RPMI8226 (cell line): ENCODE data around the gene OVAAL.
"Not testable (repeated sequence)": the region's sequence is repeated elsewhere in the genome, so short reads cannot be mapped to it uniquely, and the experiment has no call there.

Source experiments
- DNase-seq: peaks from one replicate; pipeline ENCODE4 v3.0.0-alpha.2; 2015

Gene OVAAL

DNA sequence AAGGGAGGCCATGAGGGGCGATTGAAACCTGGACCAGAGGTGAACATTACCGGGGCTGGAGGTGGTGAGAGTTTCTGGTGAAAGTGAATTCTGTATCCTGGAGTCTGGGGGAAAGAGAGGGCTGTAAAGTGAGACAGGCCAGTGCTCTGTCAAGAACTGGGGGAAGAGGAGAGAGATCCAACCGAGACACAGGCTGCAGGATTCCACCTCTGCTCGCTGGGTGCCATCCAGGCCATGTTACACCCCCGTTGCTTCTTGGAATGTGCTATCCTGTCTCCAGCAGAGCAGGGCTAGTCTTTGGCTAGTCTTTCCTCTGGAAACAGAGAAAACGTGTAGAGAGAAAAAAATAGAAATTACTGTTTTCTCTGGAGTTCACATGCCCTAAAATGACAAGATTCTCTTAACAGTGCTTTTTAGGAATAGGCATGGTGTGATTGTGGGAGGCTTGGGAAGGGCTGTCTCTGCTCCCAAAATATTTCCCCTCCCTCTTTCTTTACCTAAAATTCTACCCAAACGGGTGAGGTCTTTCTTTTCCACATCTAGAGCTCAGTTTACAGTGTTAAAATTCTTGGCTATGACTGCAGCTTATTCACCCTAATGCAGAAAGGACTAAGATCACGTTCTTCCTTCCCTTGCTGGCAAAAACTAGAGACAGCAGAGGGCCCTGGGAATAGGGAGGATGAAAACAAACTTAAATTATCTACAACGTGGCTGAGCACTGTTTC, 16.5 kb upstream of the OVAAL start:
- DNase-seq, result no peak

DNA sequence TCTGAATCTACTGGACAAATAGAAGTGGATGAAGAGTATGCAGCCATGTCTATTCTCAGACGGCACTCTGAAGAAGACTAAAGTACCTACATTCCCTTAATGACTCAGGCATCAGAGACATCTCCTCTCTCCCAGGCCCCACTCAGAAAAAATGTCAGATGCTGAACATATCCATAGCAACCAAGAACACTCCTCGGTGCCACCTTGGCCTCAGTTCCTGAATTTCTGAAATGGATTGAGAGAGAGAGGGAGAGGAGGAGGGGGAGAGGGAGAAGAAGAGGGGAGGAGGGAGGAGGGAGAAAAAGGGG, 16.0 kb upstream of the OVAAL start:
- no peak for DNase-seq

- DNase-seq, result no peak
Observed at GRCh38 chr1:180544050-180544449, 14.7 kb upstream of the OVAAL start.

- DNase-seq, result no peak
Observed at GRCh38 chr1:180545991-180546390, 12.8 kb upstream of the OVAAL start.

DNA sequence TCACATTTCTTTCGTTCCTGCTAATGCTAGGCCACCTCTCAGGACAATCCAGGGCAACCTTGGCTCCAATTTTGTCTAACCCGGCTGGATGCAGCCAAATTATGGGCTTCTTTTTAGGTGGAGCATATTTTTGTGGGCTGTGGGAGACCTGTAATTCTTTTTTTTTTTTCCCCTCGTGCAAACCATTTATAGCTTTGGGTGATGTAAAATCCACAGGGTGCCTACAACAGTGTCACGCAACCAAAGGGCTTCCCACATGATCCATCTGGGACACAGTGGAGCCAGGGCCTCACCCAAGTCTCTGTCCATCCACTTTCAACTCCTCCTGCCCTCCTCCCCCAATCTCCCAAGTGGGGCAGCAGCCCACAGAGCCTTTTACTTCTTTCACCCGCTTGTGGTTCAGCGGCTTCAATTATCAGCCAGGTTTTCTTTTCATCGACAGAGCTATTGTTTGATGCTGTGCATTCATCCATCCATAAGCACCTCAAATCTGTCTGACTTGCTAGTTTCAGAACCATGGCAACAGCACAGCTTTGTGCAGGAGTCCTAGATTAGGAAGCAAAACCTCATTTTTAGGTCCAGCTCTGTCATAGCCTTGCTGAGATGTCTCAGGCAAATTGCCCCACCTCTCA, 10.0 kb upstream of the OVAAL start:
- no peak for DNase-seq

GRCh38 chr1:180549770-180550169, 9.0 kb upstream of the OVAAL start:
- not testable (repeated sequence) for DNase-seq

- DNase-seq, result no peak
Observed at GRCh38 chr1:180550241-180550640, 8.5 kb upstream of the OVAAL start.

GRCh38 chr1:180551997-180552396, 6.8 kb upstream of the OVAAL start:
- no peak for DNase-seq

DNA sequence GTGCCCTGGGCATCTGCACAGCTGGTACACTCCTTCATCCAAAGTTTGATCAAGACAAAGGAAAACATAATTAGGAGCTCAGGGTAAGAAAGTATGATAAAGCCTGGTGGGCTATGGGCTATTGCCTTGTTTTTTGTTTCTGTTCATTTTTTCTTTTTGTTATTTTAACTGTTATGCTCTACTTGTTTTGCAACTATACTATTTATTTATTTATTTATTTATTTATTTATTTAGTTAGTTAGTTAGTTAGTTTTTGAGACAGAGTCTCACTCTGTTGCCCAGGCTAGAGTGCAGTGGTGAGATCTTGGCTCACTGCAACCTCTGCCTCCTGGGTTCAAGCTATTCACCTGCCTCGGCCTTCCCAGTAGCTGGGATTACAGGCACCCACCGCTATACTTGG, 5.7 kb upstream of the OVAAL start:
- DNase-seq, result not testable (repeated sequence)

- DNase-seq, result no peak
Observed at GRCh38 chr1:180555411-180555810, 3.4 kb upstream of the OVAAL start.

GRCh38 chr1:180560200-180560867, 1.6 kb downstream of the OVAAL start:
- DNase-seq, result no peak

DNA sequence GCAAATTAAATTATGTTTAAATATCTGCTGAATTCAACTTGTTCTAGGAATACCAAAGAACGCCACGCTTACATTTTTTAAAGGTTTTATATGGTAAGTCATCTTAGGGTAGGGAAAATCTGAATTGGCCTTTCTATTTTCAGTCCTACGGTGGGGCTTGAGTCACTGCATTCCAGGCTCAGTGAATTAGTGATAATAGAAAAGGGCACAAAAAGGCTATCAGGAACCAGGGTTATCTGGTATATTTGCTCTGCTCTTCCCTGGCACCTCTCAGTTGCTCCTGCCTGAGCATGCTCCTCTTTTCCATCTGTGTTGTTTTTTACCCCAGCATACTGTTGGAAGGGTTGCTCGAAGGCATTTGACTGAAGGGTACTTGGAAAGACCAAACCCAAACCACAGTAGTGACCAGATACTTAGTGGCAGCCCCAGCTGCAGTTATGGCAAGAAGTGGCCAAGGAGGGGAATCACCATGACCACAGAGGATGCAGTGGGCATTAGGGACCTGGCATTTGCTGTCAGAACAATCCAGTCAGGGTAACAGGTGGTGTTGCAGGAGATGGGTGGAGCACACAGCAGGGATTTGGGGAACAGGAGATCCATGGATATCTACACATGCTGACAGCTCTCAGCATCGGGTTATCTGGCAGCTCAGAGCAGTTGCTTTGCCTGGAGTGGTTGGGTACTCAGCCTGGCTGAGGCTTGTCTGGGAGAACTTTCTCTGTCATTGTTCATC, 2.3 kb downstream of the OVAAL start:
- no peak for DNase-seq

- no peak for DNase-seq
Observed at GRCh38 chr1:180562640-180563025, 3.9 kb downstream of the OVAAL start.

GRCh38 chr1:180563026-180563827, 4.5 kb downstream of the OVAAL start:
- no peak for DNase-seq

DNA sequence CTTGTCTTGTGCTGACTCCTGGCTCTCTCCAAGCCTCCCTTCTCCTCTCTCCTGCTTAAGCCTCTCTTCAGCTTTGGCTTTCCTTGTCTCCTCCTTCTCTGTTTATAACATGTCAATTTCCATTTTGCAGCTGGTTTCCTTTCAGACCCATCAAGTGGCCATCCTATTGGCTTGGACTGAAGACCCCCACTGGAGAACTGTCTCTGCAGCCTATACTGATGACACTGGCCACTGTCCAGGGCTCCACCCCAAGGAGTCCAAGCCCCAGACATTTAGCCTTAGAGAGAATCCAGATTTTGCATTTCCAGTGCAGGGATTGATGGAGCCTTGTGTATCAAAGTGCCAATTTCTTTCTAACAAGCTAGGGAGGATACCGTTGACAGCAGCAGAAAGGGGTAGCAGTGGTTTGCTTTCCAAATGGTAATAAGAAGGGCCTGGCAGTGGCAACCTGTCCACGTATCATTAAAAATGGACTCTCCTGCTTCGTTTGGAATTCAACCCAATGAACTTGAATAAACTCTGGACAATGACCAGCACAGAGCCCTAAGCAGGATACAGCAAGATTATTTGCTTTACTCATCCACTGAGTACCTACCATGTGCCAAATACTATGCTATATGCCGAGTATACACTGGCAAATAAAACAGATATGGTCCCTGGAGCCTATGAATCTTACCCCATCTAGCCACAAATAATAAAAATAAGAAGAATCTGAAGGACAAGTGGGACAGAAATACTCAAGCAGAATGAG, 6.5 kb downstream of the OVAAL start:
- DNase-seq, result no peak

- no peak for DNase-seq
Observed at GRCh38 chr1:180566026-180566425, 7.3 kb downstream of the OVAAL start.

DNA sequence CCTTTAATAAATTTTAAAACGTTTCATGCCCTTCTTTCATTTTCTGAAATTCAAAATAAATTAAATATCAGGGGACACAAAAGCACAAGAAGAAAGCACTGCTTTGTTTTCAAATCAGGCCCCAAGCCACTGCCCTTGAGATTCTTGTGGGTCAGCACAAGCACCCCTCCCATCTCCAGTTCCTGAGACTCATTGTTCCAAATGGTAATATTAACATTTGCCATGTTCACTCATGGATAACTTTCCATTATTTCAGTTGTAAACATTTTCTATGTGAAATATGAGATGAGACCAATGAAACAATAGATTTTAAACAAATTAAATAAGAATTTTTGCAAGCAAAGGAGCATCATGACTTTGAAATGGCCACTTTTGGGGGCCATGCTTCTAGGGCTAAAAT, 7.7 kb downstream of the OVAAL start:
- DNase-seq, result no peak

DNA sequence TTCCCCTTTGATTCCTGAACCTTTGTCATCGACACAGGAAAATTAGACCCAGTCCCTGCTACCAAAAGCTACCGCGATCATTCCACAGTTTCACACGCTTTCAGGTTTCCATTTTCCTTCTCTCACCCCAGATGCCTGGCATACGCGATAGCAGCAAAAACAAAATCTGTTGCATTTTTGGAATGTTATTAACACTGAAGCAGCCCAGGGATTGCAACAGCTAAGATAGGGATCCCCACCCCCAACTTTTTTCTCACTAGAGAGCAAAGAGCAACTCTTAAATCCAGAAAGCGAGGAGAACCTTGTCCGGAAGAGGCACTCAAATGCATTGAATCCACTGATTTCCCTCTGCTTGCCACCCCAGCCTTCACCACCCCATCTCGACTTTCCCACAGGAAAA, 8.9 kb downstream of the OVAAL start:
- DNase-seq, result no peak

DNA sequence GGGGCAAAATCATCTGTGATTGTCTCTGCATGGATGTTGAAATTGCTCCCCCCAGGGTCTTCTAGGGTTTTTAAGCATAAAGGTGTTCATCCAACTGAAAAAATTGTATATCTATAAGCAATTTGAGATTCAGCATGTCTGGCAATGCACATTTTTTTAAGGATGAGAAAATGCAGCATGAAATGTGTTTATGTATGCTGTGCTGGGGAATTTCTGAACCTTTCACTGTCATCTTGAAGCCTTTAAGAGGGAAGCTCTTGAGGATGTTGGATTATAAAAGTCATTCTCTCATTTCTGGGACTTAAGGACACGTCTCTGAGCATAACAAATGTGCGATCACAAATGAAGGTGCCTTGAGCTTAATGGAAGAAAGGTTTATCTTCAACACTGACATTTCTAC, 9.4 kb downstream of the OVAAL start:
- no peak for DNase-seq

DNA sequence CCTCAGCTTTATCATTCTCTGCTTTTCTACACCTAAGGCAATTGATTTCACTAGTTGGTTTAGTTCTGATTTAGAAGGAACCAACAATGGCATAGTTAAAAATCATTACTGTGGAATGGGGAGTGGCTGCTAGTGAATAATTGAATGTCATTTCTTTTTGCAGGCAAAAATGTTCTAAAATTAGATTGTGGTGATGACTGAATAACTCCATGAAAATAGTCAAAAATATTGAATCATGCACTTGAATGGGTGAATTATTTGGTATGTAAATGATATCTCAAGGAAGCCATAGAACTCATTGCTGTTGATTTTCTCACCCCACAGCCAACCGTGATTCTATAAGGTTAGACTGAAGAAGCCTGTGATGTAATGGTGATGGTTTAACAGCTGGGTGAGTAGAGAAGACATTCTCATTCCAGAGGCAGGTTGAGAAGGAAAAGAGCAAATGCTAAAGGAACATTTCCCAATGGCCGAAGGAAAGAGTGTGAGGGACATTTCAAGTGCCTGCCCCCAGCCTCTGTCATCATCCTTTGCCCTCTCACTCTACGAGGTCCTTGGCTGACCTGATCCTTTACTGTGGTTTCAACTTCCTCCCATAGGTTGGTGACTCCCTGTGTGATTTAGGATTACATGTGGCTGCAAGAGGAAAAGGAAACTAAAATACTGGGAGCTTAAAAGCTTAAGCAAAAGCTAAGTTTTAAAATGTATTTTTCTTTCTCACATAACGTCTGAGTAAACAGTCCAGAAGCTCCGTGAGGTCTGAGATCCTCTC, 12.5 kb downstream of the OVAAL start:
- no peak for DNase-seq
